SK-N-SH (cell line): ENCODE measurements around the gene IMPG1. TPM values are rescaled to one million over a fixed set of nuclear protein-coding genes. Genes with fewer than 3 reads are reported as not detected.

Experiments
- CTCF ChIA-PET: fragments of 300-600, 350-600 bp; formaldehyde crosslinking; extraction: SDS; loops from one replicate; lab custom pipeline; 2021; lab: Yijun Ruan, JAX
- POLR2A ChIA-PET: fragments of 350-600 bp; sonication (Branson Sonifier 250); formaldehyde crosslinking; extraction: SDS; loops from one replicate; lab custom pipeline; 2020; ENCODE audit warnings: antibody characterized with exemption, inconsistent platforms; lab: Yijun Ruan, JAX
- DNase-seq: peaks from one replicate; pipeline ENCODE4 v3.0.0; 2012
- H2AFZ ChIP-seq: fragments of 200-600 bp; sonication (generic); 2 replicates; pipeline ENCODE4 v1.8.1; 2016; ENCODE audit warnings: antibody characterized with exemption, mild to moderate bottlenecking, low read depth
- H3F3A ChIP-seq: fragments of 200-600 bp; sonication (generic); replicated peaks from 2 replicates; pipeline ENCODE3; 2016; ENCODE audit warnings: antibody characterized with exemption, mild to moderate bottlenecking; ENCODE audit not compliant: insufficient read depth
- H3K27ac ChIP-seq, 2 experiments: fragments of 200-500 bp in 1 of 2; fragments of 200-600 bp in 1 of 2; sonication (Bioruptor generic) in 1 of 2; sonication (generic), shearing (Covaris generic) in 1 of 2; 2 replicates each; pipeline versions ENCODE4 v1.5.1 to v1.6.1; 2014 to 2016; ENCODE audit warnings: low read depth in 2 of 2, inconsistent platforms in 1 of 2, low read length in 1 of 2, mild to moderate bottlenecking in 1 of 2, mixed read lengths in 1 of 2
- H3K27me3 ChIP-seq: fragments of 200-600 bp; sonication (generic), shearing (Covaris generic); 2 replicates; pipeline ENCODE4 v1.6.1; 2016; ENCODE audit warnings: mixed run types; ENCODE audit not compliant: insufficient read depth
- H3K36me3 ChIP-seq, 2 experiments: fragments of 200-500 bp in 1 of 2; fragments of 200-600 bp in 1 of 2; sonication (Bioruptor generic) in 1 of 2; sonication (generic) in 1 of 2; replicated peaks in 1 of 2; 2 replicates each; pipeline versions ENCODE3 to v1.5.1; 2014 to 2016; ENCODE audit warnings: low read length in 1 of 2, mild to moderate bottlenecking in 1 of 2; ENCODE audit not compliant: insufficient read depth in 2 of 2, control insufficient read depth in 1 of 2
- H3K4me1 ChIP-seq, 2 experiments: fragments of 200-500 bp in 1 of 2; fragments of 200-600 bp in 1 of 2; sonication (Bioruptor generic) in 1 of 2; sonication (generic), shearing (Covaris generic) in 1 of 2; 2 replicates each; pipeline versions ENCODE4 v1.5.1 to v1.6.1; 2014 to 2016; ENCODE audit warnings: low read depth in 1 of 2, low read length in 1 of 2, mixed run types in 1 of 2; ENCODE audit not compliant: insufficient read depth in 2 of 2, control insufficient read depth in 1 of 2
- H3K4me2 ChIP-seq: fragments of 200-600 bp; sonication (generic), shearing (Covaris generic); 2 replicates; pipeline ENCODE4 v1.6.1; 2017; ENCODE audit warnings: mixed run types
- H3K4me3 ChIP-seq, 2 experiments: fragments of 200-500 bp in 1 of 2; fragments of 200-600 bp in 1 of 2; sonication (Bioruptor generic) in 1 of 2; sonication (generic), shearing (Covaris generic) in 1 of 2; 2 replicates each; pipeline versions ENCODE4 v1.5.1 to v1.8.1; 2014 to 2016; ENCODE audit warnings: low read depth in 2 of 2, inconsistent platforms in 1 of 2, low read length in 1 of 2, mild to moderate bottlenecking in 1 of 2, mixed read lengths in 1 of 2, moderate library complexity in 1 of 2
- H3K79me2 ChIP-seq: fragments of 200-600 bp; sonication (generic); 2 replicates; pipeline ENCODE4 v1.8.1; 2017; ENCODE audit warnings: mild to moderate bottlenecking; ENCODE audit not compliant: insufficient read depth
- H3K9ac ChIP-seq: fragments of 200-600 bp; sonication (generic); 2 replicates; pipeline ENCODE4 v1.6.1; 2017; ENCODE audit warnings: mixed run types
- H3K9me2 ChIP-seq: fragments of 200-600 bp; sonication (generic); 2 replicates; pipeline ENCODE4 v1.6.1; 2017; ENCODE audit warnings: mixed run types
- H3K9me3 ChIP-seq: fragments of 200-600 bp; sonication (generic); 2 replicates; pipeline ENCODE4 v1.6.1; 2017; ENCODE audit warnings: mixed run types, mild to moderate bottlenecking, moderate library complexity
- H4K20me1 ChIP-seq: fragments of 200-600 bp; sonication (generic); 2 replicates; pipeline ENCODE4 v1.6.1; 2017; ENCODE audit warnings: mild to moderate bottlenecking, mixed run types; ENCODE audit not compliant: insufficient read depth
- CTCF ChIP-seq: fragments of 200-600 bp; sonication (generic); IDR thresholded peaks from 2 replicates; pipeline ENCODE4 v1.6.1; 2017; ENCODE audit warnings: antibody characterized with exemption, mild to moderate bottlenecking, moderate library complexity
- EP300 ChIP-seq, 2 experiments: IDR thresholded peaks; 2 replicates each; pipeline versions ENCODE4 v1.4.0 to v1.6.1; 2012; ENCODE audit warnings: borderline replicate concordance in 1 of 2, low read depth in 1 of 2, low read length in 1 of 2
- GATA2 ChIP-seq: sonication (generic); formaldehyde crosslinking; IDR thresholded peaks from 2 replicates; pipeline ENCODE4 v1.5.0; 2020; ENCODE audit warnings: mild to moderate bottlenecking, missing genetic modification reagents
- IRF3 ChIP-seq: fragments of 150-350 bp; IDR thresholded peaks from 2 replicates; pipeline ENCODE4 v1.6.1; 2016; ENCODE audit warnings: mild to moderate bottlenecking, low read depth, low read length
- JUND ChIP-seq: IDR thresholded peaks from 2 replicates; pipeline ENCODE4 v1.4.0; 2012
- MAX ChIP-seq: IDR thresholded peaks from 2 replicates; pipeline ENCODE4 v1.4.0; 2012; ENCODE audit warnings: low read depth
- NFIC ChIP-seq: IDR thresholded peaks from 2 replicates; pipeline ENCODE4 v1.4.0; 2012; ENCODE audit warnings: borderline replicate concordance
- RAD21 ChIP-seq: IDR thresholded peaks from 2 replicates; pipeline ENCODE4 v1.6.1; 2012; ENCODE audit warnings: mild to moderate bottlenecking, low read length
- RCOR1 ChIP-seq: fragments of 150-350 bp; IDR thresholded peaks from 2 replicates; pipeline ENCODE4 v1.6.1; 2017; ENCODE audit warnings: antibody characterized with exemption, low read length
- REST ChIP-seq: IDR thresholded peaks from 2 replicates; pipeline ENCODE4 v1.6.1; 2012; ENCODE audit warnings: mild to moderate bottlenecking, low read depth, low read length, moderate library complexity
- RXRA ChIP-seq: IDR thresholded peaks from 2 replicates; pipeline ENCODE4 v1.4.0; 2012; ENCODE audit warnings: low read depth, mild to moderate bottlenecking, borderline replicate concordance
- TEAD4 ChIP-seq: IDR thresholded peaks from 2 replicates; pipeline ENCODE4 v1.4.0; 2012; ENCODE audit warnings: mild to moderate bottlenecking, borderline replicate concordance; ENCODE audit not compliant: insufficient read depth
- ZBTB33 ChIP-seq: IDR thresholded peaks from 2 replicates; pipeline ENCODE4 v1.4.0; 2012; ENCODE audit warnings: low read depth, borderline replicate concordance
- WGBS: methylation state at CpG from one replicate; pipeline ENCODE4 v1.1.6; 2017; ENCODE audit warnings: low lambda C conversion rate; 5-methylcytosine and 5-hydroxymethylcytosine counted together
- polyA plus RNA-seq, 3 experiments: library from polyadenylated mRNA; depleted of rRNA; stranded (reverse); fragments of >200 nt; gene quantifications; 2 replicates each; pipeline ENCODE4 v1.2.3, GENCODE V29; 2012

Gene IMPG1
- polyA plus RNA-seq, 1 of the 3 experiments (the other 2 are of a cell fraction), result not detected

GRCh38 chr6:75936682-75937081 lies 135.8 kb downstream of the IMPG1 start:
- TF ChIP-seq RXRA, result no peak
- no peak for TF ChIP-seq MAX
- TF ChIP-seq TEAD4, result no peak
- no peak for TF ChIP-seq JUND
- TF ChIP-seq RAD21, result no peak
- no peak for TF ChIP-seq REST
- TF ChIP-seq ZBTB33, result no peak
- no peak for TF ChIP-seq GATA2 (CRISPR knock-in tag)
- no peak for TF ChIP-seq RCOR1
- no peak for TF ChIP-seq CTCF
- TF ChIP-seq NFIC, result no peak
- TF ChIP-seq IRF3, result no peak
- no peak for TF ChIP-seq EP300 (IDR thresholded peaks at IDR 0.05; ENCODE audit: borderline replicate concordance in 1 of 2, low read depth in 1 of 2, low read length in 1 of 2)
- Histone ChIP-seq H3K4me1 (peaks cover 0 to 9% of the 10 kb centered on the region in 2 experiments; a peak in 1 of 4 replicates), H3F3A (no peaks in the 10 kb centered on the region), H2AFZ (no peak overlapping the region), H3K9me2 (no peaks in the 10 kb centered on the region), H3K27me3 (no peaks in the 10 kb centered on the region), H3K9ac (no peak overlapping the region), H3K4me3 (no peak overlapping the region), H3K79me2 (no peaks in the 10 kb centered on the region), H3K36me3 (no peaks in the 10 kb centered on the region), H3K9me3 (no peaks in the 10 kb centered on the region), H4K20me1 (no peaks in the 10 kb centered on the region), H3K4me2 (no peak overlapping the region), H3K27ac (no peak overlapping the region)
- 66% methylated on average over 3 of the region's 3 CpGs for WGBS
- no peak for DNase-seq
- CTCF ChIA-PET, result interaction anchor here (1.1 to 3.3 kb wide), 2 partner anchors 12 to 15 kb away, joined by 4 to 14 read pairs; no protein-coding TSS in a partner anchor
- POLR2A ChIA-PET, result no interaction called here
